Measurements from ENCODE around the gene SIGMAR1. TPM values are rescaled to one million over a fixed set of nuclear protein-coding genes. Genes with fewer than 3 reads are reported as not detected.

Gene SIGMAR1
- total RNA-seq, 4 donors from 2014 or later = 73.4 to 90.3 (median 83.9) TPM

GRCh38 chr9:34659592-34660253, 22.1 kb upstream of the SIGMAR1 start:
- no peak for DNase-seq (ENCODE audit: extremely low spot score)
- Histone ChIP-seq H3K27me3 (no peaks in the 10 kb centered on the region), H3K36me3 (peaks cover 18 to 45% (median 37%) of the 10 kb centered on the region in 4 donors), H3K4me3 (no peak overlapping the region), H3K4me1 (peaks cover 16 to 31% (median 20%) of the 10 kb centered on the region in 4 donors), H3K27ac (replicated peaks in 1 of 4) (no peak overlapping the region), H3K9me3 (no peaks in the 10 kb centered on the region)
- whole genome bisulfite sequencing = 97% methylated on average over 6 of the region's 8 CpGs
- TF ChIP-seq EP300 (IDR thresholded peaks at IDR 0.05) (no peak), CTCF (IDR thresholded peaks at IDR 0.05) (no peak), POLR2AphosphoS5 (IDR thresholded peaks at IDR 0.05) (no peak)
- intact Hi-C loops (cut with DNase I) = loop anchor here (10.0 kb wide), 1 partner anchor 65 kb away; no protein-coding TSS in a partner anchor

GRCh38 chr9:34658461-34658860, 20.9 kb upstream of the SIGMAR1 start:
- 90% methylated on average over 14 of the region's 14 CpGs for WGBS
- no peak for TF ChIP-seq CTCF (IDR thresholded peaks at IDR 0.05)
- Histone ChIP-seq H3K27me3 (no peaks in the 10 kb centered on the region), H3K9me3 (no peaks in the 10 kb centered on the region), H3K36me3 (peaks cover 18 to 45% (median 36%) of the 10 kb centered on the region in 4 donors), H3K4me3 (no peak overlapping the region), H3K4me1 (peaks cover 21 to 31% (median 23%) of the 10 kb centered on the region in 4 donors), H3K27ac (replicated peaks in 1 of 4) (no peak overlapping the region)
- intact Hi-C loops (cut with DNase I) = loop anchor here (10.0 kb wide), 1 partner anchor 64 kb away; no protein-coding TSS in a partner anchor
- DNase-seq (ENCODE audit: extremely low spot score) = no peak

GRCh38 chr9:34656992-34657391, 19.4 kb upstream of the SIGMAR1 start:
- Histone ChIP-seq H3K9me3 (no peaks in the 10 kb centered on the region), H3K4me1 (peaks cover 35 to 41% (median 38%) of the 10 kb centered on the region in 4 donors), H3K36me3 (peaks cover 18 to 43% (median 30%) of the 10 kb centered on the region in 4 donors), H3K4me3 (no peak overlapping the region), H3K27me3 (no peaks in the 10 kb centered on the region), H3K27ac (replicated peaks in 1 of 4) (no peak overlapping the region)
- 100% methylated on average over 4 of the region's 5 CpGs for WGBS
- DNase-seq (ENCODE audit: extremely low spot score) = no peak
- no peak for TF ChIP-seq POLR2AphosphoS5 (IDR thresholded peaks at IDR 0.05)
- no peak for TF ChIP-seq EP300 (IDR thresholded peaks at IDR 0.05)
- TF ChIP-seq CTCF (IDR thresholded peaks at IDR 0.05) = no peak
- no peak for TF ChIP-seq POLR2A (IDR thresholded peaks at IDR 0.05; ENCODE audit: low read depth)
- intact Hi-C loops (cut with DNase I) = loop anchor here (10.0 kb wide), 1 partner anchor 62 kb away; no protein-coding TSS in a partner anchor

GRCh38 chr9:34655394-34655793, 17.8 kb upstream of the SIGMAR1 start:
- H3K36me3 ChIP-seq = peaks cover 5 to 27% (median 14%) of the 10 kb centered on the region in 4 donors
- H3K27me3 ChIP-seq = no peaks in the 10 kb centered on the region
- TF ChIP-seq EP300 (IDR thresholded peaks at IDR 0.05) (no peak), POLR2AphosphoS5 (IDR thresholded peaks at IDR 0.05) (no peak), POLR2A (IDR thresholded peaks at IDR 0.05; ENCODE audit: low read depth) (no peak)
- intact Hi-C loops (cut with DNase I) = loop anchor here (10.0 kb wide), 1 partner anchor 61 kb away; no protein-coding TSS in a partner anchor
- no peaks in the 10 kb centered on the region for H3K9me3 ChIP-seq
- H3K27ac ChIP-seq (replicated peaks in 1 of 4) = peak overlapping the region; percentile 80 to 83 (median 82)
- DNase-seq (ENCODE audit: extremely low spot score) = no peak
- WGBS = 73% methylated on average over 5 of the region's 5 CpGs
- no peak overlapping the region for H3K4me3 ChIP-seq
- H3K4me1 ChIP-seq = peaks cover 45 to 57% (median 52%) of the 10 kb centered on the region in 4 donors

GRCh38 chr9:34654323-34655051, 16.9 kb upstream of the SIGMAR1 start:
- Histone ChIP-seq H3K9me3 (no peaks in the 10 kb centered on the region), H3K27ac (replicated peaks in 1 of 4) (peak overlapping the region; percentile 80 to 83 (median 82)), H3K4me1 (peaks cover 45 to 59% (median 52%) of the 10 kb centered on the region in 4 donors), H3K4me3 (peak overlapping the region in 2 of 4 donors; percentile 10 to 51), H3K27me3 (no peaks in the 10 kb centered on the region), H3K36me3 (peaks cover 4 to 23% (median 10%) of the 10 kb centered on the region in 4 donors)
- intact Hi-C loops (cut with DNase I) = loop anchor here (10.0 kb wide), 1 partner anchor 60 kb away; no protein-coding TSS in a partner anchor
- 34% methylated on average over 8 of the region's 11 CpGs for WGBS
- no peak for DNase-seq (ENCODE audit: extremely low spot score)
- TF ChIP-seq EP300 (IDR thresholded peaks at IDR 0.05) (no peak), POLR2AphosphoS5 (IDR thresholded peaks at IDR 0.05) (peak; percentile 59 to 67), CTCF (IDR thresholded peaks at IDR 0.05) (peak in 1 of 3 experiments; percentile 8), POLR2A (IDR thresholded peaks at IDR 0.05; ENCODE audit: low read depth) (no peak)
